Fibroblast of mammary gland (primary cell): ENCODE data around the gene GADL1.
A peak's percentile ranks its signal among the peaks of the same experiment; 100 is the strongest.

Experiments used
- DNase-seq: peaks from one replicate; pipeline ENCODE4 v3.0.0-alpha.2; 2010; ENCODE audit warnings: low read depth
- H3K4me3 ChIP-seq: 2 replicates; pipeline ENCODE4 v1.5.1; 2011; ENCODE audit warnings: low read depth, mild to moderate bottlenecking, low read length, moderate library complexity; ENCODE audit not compliant: control insufficient read depth
- CTCF ChIP-seq: conservative IDR thresholded peaks from 2 replicates; pipeline ENCODE4 v1.5.1; 2011; ENCODE audit warnings: low read depth, low read length, inconsistent platforms; ENCODE audit not compliant: control insufficient read depth, insufficient read depth

Gene GADL1, protein sequence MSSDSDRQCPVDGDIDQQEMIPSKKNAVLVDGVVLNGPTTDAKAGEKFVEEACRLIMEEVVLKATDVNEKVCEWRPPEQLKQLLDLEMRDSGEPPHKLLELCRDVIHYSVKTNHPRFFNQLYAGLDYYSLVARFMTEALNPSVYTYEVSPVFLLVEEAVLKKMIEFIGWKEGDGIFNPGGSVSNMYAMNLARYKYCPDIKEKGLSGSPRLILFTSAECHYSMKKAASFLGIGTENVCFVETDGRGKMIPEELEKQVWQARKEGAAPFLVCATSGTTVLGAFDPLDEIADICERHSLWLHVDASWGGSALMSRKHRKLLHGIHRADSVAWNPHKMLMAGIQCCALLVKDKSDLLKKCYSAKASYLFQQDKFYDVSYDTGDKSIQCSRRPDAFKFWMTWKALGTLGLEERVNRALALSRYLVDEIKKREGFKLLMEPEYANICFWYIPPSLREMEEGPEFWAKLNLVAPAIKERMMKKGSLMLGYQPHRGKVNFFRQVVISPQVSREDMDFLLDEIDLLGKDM

GRCh38 chr3:30894521-30895251 is at the start of gene GADL1:
Gene GADL1, minus strand, starts transcription at chr3:30894661. Its CDS starts 47 bp downstream, at chr3:30894614.
- TF ChIP-seq CTCF = no peak
- DNase-seq = peak; percentile 10

GRCh38 chr3:30944124-30944523 is 49.7 kb upstream of the GADL1 start:
- no peak for DNase-seq
- no peak overlapping the region for H3K4me3 ChIP-seq
- TF ChIP-seq CTCF = no peak

More at GRCh38 chr3:30894521-30895251, at the start of gene GADL1:
- H3K4me3 ChIP-seq = peak within 1 kb of the TSS; percentile 47

DNA sequence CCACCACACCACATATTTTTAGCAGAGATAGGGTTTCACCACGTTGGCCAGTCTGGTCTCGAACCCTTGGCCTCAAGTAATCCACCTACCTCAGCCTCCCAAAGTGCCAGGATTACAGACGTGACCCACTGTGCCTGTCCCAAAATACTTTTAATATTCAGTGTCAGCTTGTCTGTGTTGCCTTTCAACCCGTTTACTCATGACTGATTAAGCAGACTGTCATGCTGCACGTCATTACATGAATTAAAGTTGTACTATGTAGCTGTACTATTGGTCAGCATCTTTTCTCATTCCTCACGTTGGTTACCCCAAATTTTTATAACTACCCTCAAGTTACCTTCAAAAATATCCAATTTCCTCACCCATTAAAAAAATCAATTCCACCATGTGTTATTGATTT is 48.7 kb upstream of the GADL1 start:
- H3K4me3 ChIP-seq = no peak overlapping the region
- no peak for TF ChIP-seq CTCF

DNA sequence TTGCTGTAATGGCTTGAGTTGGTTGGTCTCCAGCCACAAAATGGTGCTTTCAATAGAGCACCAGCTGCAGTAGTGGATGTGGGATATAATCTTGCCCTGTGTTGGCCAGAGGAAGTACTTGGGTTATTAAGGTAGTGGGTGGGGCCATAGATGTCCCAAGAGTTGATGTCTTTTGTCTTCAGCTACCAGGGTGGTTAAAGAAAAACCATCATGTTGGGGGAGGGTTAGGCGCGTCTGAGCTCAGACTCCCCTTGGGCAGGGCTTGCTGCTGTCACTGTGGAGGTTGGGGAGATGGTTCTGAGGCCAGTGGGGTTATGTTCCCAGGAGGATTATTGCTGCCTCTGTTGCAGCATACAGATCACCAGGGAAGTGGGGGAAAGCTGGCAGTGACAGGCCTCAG is 46.9 kb upstream of the GADL1 start:
- TF ChIP-seq CTCF = no peak
- no peak for DNase-seq
- no peak overlapping the region for H3K4me3 ChIP-seq

More for the DNA sequence above, 48.7 kb upstream of the GADL1 start:
- peak; percentile 14 for DNase-seq

DNA sequence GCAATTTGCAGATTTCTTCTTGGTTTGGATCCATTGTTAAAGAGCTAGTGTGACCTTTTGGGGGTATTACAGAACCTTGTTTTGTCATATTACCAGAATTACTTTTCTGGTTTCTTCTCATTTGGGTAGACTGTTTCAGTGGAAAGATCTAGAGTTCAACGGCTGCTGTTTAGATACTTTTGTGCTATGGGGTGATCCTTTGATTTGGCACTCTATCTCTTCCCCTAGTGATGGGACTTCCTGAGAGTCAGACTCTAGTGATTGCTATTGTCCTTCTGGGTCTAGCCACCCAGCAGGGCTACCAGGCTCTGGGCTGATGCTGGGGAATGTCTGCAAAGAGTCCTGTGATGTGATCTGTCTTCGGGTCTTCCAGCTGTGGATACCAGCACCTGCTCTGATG is 46.3 kb upstream of the GADL1 start:
- DNase-seq = no peak
- no peak overlapping the region for H3K4me3 ChIP-seq
- TF ChIP-seq CTCF = no peak

DNA sequence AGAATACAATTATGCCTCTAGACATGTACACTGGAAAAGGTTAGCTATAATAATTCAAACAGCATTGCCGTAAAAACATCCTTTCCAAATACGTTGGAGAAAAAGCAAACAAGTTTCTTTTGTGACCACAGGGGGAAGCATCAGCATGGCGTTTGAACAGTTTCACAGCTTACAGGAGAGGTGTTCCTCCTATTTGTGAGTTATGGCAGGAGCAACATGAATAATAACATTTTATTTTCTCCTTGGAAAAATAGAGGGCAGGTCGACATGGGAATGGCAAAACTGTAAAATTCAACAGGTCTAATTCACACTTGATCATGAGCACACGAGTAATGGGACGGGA is 39.7 kb upstream of the GADL1 start:
- TF ChIP-seq CTCF = peak; percentile 70
- DNase-seq = peak; percentile 75
- H3K4me3 ChIP-seq = no peak overlapping the region
